ENCODE results near the gene RALGPS2. TPM values are rescaled to one million over a fixed set of nuclear protein-coding genes. Genes with fewer than 3 reads are reported as not detected.

RALGPS2 gene
- total and polyA plus RNA-seq, 2 donors (not counting 1 experiment from before 2014, with no cell fraction given) = 59.6 to 251 TPM

DNA sequence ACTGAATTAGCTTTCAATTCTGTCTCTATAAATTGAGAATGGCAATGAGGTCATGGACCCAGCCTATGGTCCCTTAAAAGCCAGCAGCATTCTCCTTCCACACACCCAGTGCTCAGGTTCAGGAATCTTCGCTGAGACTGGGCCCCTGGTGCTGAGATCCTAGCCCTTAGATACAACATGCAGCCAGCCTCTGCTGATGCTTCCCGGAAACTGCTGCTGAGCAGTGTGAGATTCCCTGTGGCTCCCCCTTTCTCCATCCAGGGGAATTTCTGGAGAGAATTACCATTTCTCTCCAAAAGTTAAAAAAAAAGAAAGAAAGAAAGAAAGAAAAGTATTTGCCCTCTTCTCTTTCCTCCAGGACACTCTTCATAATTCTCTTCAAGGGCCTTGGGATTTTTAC lies 31.7 kb upstream of the RALGPS2 start:
- intact Hi-C loops (cut with micrococcal nuclease) = no loop called here
- H3K79me2 ChIP-seq (ENCODE audit: control insufficient read depth, insufficient read depth, low read length) = no peaks in the 10 kb centered on the region
- H2AFZ ChIP-seq (ENCODE audit: insufficient read depth, low read depth, low read length, poor library complexity, severe bottlenecking) = no peak overlapping the region
- POLR2A ChIA-PET = no interaction called here
- peaks cover 7 to 11% of the 10 kb centered on the region in 2 donors for H3K4me1 ChIP-seq (ENCODE audit: control insufficient read depth in 2 of 2, insufficient read depth in 2 of 2, low read length in 2 of 2)
- no peak overlapping the region for H3K9ac ChIP-seq (ENCODE audit: low read length)
- Mint-ChIP-seq H3K4me1 (peaks cover 22% of the 10 kb centered on the region), H3K27me3 (no peaks in the 10 kb centered on the region), H3K4me3 (no peak overlapping the region), H3K27ac (no peak overlapping the region), H3K9me3 (ENCODE audit: insufficient read depth) (no peaks in the 10 kb centered on the region)
- DNase-seq = no peak
- TF ChIP-seq, protein P1, sequence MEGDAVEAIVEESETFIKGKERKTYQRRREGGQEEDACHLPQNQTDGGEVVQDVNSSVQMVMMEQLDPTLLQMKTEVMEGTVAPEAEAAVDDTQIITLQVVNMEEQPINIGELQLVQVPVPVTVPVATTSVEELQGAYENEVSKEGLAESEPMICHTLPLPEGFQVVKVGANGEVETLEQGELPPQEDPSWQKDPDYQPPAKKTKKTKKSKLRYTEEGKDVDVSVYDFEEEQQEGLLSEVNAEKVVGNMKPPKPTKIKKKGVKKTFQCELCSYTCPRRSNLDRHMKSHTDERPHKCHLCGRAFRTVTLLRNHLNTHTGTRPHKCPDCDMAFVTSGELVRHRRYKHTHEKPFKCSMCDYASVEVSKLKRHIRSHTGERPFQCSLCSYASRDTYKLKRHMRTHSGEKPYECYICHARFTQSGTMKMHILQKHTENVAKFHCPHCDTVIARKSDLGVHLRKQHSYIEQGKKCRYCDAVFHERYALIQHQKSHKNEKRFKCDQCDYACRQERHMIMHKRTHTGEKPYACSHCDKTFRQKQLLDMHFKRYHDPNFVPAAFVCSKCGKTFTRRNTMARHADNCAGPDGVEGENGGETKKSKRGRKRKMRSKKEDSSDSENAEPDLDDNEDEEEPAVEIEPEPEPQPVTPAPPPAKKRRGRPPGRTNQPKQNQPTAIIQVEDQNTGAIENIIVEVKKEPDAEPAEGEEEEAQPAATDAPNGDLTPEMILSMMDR (IDR thresholded peaks at IDR 0.05) = no peak
- TF ChIP-seq EZH2 (IDR thresholded peaks at IDR 0.05; ENCODE audit: borderline replicate concordance, insufficient read depth, low read depth, low read length, poor library complexity, severe bottlenecking) = no peak
- ATAC-seq (ENCODE audit: low read depth) = no peak
- H3K4me3 ChIP-seq (ENCODE audit: control extremely low read depth in 1 of 5, extremely low read depth in 1 of 5, insufficient read depth in 1 of 5, low read depth in 2 of 5, low read length in 4 of 5) = no peak overlapping the region
- no peaks in the 10 kb centered on the region for H4K20me1 ChIP-seq (ENCODE audit: control insufficient read depth, insufficient read depth, low read length, poor library complexity, severe bottlenecking)
- 100% methylated on average over 1 of the region's 2 CpGs for WGBS (ENCODE audit: insufficient coverage)
- CTCF ChIA-PET = interaction anchor here (1.1 to 1.2 kb wide), 2 partner anchors 85 to 150 kb away, joined by 3 to 4 read pairs; no protein-coding TSS in a partner anchor
- H3K27ac ChIP-seq (ENCODE audit: low read length in 2 of 2) = no peak overlapping the region
- H3K27me3 ChIP-seq (replicated peaks in 1 of 4; ENCODE audit: control extremely low read depth in 1 of 4, control insufficient read depth in 3 of 4, insufficient read depth in 4 of 4, low read length in 3 of 4) = no peaks in the 10 kb centered on the region
- H3K9me3 ChIP-seq (ENCODE audit: control extremely low read depth in 1 of 3, control insufficient read depth in 2 of 3, insufficient read depth in 1 of 3, low read length in 2 of 3) = peaks cover 0 to 2% (median 0%) of the 10 kb centered on the region in 3 donors
- no peak overlapping the region for H3K4me2 ChIP-seq (replicated peaks; ENCODE audit: low read depth, low read length, poor library complexity, severe bottlenecking)
- H3K36me3 ChIP-seq (replicated peaks in 1 of 2; ENCODE audit: control extremely low read depth in 1 of 2, control insufficient read depth in 1 of 2, extremely low read depth in 1 of 2, insufficient read depth in 2 of 2, low read length in 1 of 2) = no peaks in the 10 kb centered on the region

DNA sequence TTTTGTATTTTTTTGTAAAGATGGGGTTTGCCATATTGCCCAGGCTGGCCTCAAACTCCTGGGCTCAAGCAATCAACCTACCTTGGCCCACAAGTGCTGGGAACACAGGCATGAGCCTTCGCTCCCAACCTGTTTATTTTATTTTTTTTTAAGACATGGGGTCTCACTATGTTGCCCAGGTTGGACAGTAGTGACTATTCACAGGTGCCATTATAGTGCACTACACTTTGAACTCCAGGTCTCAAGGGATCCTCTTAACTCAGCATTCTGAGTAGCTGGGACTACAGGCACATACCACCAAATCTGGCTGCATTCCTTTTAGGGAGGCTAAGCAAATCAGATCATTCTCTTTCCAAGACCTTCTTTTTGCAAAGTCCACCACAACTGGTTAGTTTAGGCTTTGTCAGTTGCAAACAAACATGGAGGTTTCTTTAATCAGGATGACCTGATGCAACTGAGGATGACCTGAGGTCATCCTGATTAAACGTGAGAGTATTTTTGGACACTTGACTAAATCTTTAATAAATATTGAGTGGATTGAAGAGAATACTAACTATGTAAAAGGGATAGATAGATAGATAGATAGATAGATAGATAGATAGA lies 30.0 kb upstream of the RALGPS2 start:
- no CpG with 5 or more reads among the region's 2 CpGs for WGBS (ENCODE audit: insufficient coverage)
- intact Hi-C loops (cut with micrococcal nuclease) = no loop called here
- peaks cover 22% of the 10 kb centered on the region for H3K4me1 Mint-ChIP-seq
- no peak overlapping the region for H3K4me3 Mint-ChIP-seq
- no peak overlapping the region for H2AFZ ChIP-seq (ENCODE audit: insufficient read depth, low read depth, low read length, poor library complexity, severe bottlenecking)
- no peaks in the 10 kb centered on the region for H4K20me1 ChIP-seq (ENCODE audit: control insufficient read depth, insufficient read depth, low read length, poor library complexity, severe bottlenecking)
- no peak overlapping the region for H3K9ac ChIP-seq (ENCODE audit: low read length)
- DNase-seq = no peak
- H3K4me1 ChIP-seq (ENCODE audit: control insufficient read depth in 2 of 2, insufficient read depth in 2 of 2, low read length in 2 of 2) = peaks cover 7 to 11% of the 10 kb centered on the region in 2 donors
- no peaks in the 10 kb centered on the region for H3K79me2 ChIP-seq (ENCODE audit: control insufficient read depth, insufficient read depth, low read length)
- no peaks in the 10 kb centered on the region for H3K9me3 Mint-ChIP-seq (ENCODE audit: insufficient read depth)
- CTCF ChIA-PET = no interaction called here
- POLR2A ChIA-PET = no interaction called here
- H3K36me3 ChIP-seq (replicated peaks in 1 of 2; ENCODE audit: control extremely low read depth in 1 of 2, control insufficient read depth in 1 of 2, extremely low read depth in 1 of 2, insufficient read depth in 2 of 2, low read length in 1 of 2) = no peaks in the 10 kb centered on the region
- H3K4me2 ChIP-seq (replicated peaks; ENCODE audit: low read depth, low read length, poor library complexity, severe bottlenecking) = no peak overlapping the region
- peaks cover 0 to 4% (median 2%) of the 10 kb centered on the region in 3 donors for H3K9me3 ChIP-seq (ENCODE audit: control extremely low read depth in 1 of 3, control insufficient read depth in 2 of 3, insufficient read depth in 1 of 3, low read length in 2 of 3)
- ATAC-seq (ENCODE audit: low read depth) = no peak
- H3K4me3 ChIP-seq (ENCODE audit: control extremely low read depth in 1 of 5, extremely low read depth in 1 of 5, insufficient read depth in 1 of 5, low read depth in 2 of 5, low read length in 4 of 5) = no peak overlapping the region
- no peaks in the 10 kb centered on the region for H3K27me3 ChIP-seq (replicated peaks in 1 of 4; ENCODE audit: control extremely low read depth in 1 of 4, control insufficient read depth in 3 of 4, insufficient read depth in 4 of 4, low read length in 3 of 4)
- H3K27ac Mint-ChIP-seq = no peak overlapping the region
- TF ChIP-seq EZH2 (IDR thresholded peaks at IDR 0.05; ENCODE audit: borderline replicate concordance, insufficient read depth, low read depth, low read length, poor library complexity, severe bottlenecking) = no peak
- TF ChIP-seq, protein P1 (IDR thresholded peaks at IDR 0.05) = no peak
- H3K27me3 Mint-ChIP-seq = no peaks in the 10 kb centered on the region
- no peak overlapping the region for H3K27ac ChIP-seq (ENCODE audit: low read length in 2 of 2)

Data from B cell (primary cell).